LNCaP clone FGC (cell line): ENCODE measurements around the gene CACNA1D.

ENCODE experiments used
- DNase-seq: peaks from one replicate; pipeline ENCODE4 v3.0.0-alpha.2; 2011; ENCODE audit warnings: low read depth
- H3K4me3 ChIP-seq: 2 replicates; pipeline ENCODE4 v1.5.1; 2011; ENCODE audit warnings: mild to moderate bottlenecking, low read depth, low read length, control low read depth
- TF ChIP-seq, protein P1 (sequence below): IDR thresholded peaks from 2 replicates; pipeline ENCODE4 v1.5.1; 2012; ENCODE audit warnings: mild to moderate bottlenecking; ENCODE audit not compliant: control insufficient read depth, insufficient read depth; ENCODE audit errors: extremely low read depth

The CACNA1D gene

DNA sequence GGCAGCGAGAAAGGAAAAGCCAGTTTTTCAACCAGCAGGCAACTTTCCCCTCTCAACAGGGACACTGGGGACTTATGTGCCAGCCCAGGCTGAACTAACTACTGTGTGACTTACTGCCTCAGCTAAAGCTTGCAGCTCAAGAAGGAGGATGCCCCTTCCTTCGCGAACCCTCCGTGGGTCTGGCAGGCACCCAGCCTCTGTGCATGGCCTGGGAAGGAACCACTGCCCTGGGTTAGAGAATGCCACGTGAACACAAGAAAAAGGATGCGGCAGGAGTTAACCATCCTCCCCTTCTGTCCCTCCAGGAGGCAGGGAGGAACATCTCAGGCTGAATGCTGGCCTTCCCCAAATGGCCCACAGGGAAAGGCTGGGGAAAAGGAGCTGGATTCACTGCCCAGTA lies 322.8 kb downstream of the CACNA1D start:
- TF ChIP-seq, protein P1, sequence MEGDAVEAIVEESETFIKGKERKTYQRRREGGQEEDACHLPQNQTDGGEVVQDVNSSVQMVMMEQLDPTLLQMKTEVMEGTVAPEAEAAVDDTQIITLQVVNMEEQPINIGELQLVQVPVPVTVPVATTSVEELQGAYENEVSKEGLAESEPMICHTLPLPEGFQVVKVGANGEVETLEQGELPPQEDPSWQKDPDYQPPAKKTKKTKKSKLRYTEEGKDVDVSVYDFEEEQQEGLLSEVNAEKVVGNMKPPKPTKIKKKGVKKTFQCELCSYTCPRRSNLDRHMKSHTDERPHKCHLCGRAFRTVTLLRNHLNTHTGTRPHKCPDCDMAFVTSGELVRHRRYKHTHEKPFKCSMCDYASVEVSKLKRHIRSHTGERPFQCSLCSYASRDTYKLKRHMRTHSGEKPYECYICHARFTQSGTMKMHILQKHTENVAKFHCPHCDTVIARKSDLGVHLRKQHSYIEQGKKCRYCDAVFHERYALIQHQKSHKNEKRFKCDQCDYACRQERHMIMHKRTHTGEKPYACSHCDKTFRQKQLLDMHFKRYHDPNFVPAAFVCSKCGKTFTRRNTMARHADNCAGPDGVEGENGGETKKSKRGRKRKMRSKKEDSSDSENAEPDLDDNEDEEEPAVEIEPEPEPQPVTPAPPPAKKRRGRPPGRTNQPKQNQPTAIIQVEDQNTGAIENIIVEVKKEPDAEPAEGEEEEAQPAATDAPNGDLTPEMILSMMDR = no peak
- H3K4me3 ChIP-seq = no peak overlapping the region
- DNase-seq = no peak

DNA sequence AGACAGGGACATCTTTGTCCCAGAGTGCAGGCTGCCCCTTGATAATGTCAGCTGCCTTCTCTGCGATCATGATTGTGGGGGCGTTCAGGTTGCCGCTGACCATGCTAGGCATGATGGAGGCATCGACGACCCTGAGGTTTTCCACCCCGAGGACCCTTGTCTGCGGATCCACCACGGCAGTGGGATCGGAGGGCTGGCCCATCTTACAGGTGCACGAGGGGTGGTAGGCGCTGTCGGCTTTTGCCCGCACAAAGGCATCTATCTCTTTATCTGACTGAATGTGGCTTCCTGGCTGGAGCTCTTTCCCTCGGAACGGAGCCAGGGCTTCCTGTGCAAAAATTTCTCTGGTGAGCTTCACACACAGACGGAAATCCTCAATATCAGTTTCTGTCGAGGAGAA lies 323.4 kb downstream of the CACNA1D start:
- no peak for DNase-seq
- H3K4me3 ChIP-seq = no peak overlapping the region
- TF ChIP-seq, protein P1 = no peak

DNA sequence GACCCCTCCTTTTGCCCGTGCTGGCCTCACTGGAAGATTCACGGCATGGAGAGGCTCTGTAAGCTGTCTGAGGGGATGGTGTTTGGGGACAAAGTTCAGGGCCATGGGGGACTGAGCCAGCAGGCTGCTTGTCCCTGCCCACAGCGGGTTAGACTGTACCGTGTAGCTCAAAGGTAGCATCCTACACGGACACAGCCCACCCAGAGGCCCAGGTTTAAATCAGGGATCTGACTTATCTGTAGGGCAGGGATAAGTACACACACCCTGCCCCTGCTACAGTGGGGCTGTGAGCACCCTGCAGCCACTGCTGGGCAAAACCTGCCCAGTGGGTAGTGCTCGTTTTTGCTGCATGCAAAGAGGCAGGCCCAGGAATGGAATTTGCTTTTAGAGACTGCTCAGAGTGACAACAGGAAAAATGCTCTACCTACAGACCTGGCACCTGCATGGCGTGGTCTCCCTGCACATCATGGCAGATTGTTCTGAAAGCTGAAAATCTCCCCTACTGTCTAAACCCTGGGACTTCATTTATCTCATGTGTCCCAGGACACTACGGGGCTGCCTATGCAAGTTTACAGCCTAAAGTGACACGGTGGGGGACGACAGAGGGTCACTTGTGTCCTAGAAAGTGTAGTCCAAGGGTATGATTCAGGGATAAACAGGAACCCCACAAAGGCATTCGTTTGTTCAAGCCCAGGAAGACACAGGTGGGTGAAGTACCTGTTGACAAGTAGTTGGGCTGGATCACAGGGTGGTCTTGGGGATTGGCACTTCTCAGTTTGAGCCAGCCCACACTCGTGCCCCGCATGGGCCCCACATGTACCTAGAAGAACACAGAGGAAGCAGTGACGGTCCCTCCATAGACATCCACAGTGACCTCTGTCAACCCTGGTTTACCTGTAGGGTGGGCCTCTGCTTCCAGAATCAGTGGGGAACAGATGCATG lies 324.1 kb downstream of the CACNA1D start:
- no peak overlapping the region for H3K4me3 ChIP-seq
- TF ChIP-seq, protein P1 = no peak
- DNase-seq = no peak

DNA sequence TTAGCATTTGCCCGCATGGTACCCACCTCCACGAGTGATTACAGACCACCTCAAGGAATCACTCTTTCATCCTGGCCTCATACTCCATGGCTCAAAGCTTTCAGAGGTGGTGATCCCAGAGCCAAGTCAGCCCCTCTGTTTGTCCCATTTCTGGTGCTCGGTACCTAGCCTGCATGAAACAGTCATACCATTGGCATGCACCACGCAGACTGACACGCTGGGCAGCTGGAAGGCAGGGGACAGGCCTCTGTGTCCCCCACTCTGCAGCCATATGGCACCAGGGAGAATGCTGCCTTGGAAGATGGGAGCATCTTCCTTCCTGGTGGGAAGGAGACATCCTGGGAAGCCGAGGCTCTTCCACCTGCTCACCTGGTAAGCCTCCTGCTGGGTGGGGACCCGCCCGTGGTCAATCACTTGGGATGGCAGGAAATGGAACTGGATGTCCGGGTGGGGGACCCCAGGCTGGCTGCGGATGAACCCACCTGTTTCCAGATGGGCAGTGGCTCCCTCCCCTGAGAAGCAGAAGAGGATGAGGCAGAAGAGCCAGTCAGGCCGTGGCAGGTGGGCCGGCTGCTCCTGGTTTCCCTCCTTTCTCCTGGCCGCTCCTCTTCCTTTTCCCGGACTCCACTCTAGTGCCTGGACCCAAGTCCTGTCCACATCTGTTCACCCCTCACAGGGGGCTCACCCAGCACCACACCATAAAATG lies 324.9 kb downstream of the CACNA1D start:
- no peak overlapping the region for H3K4me3 ChIP-seq
- TF ChIP-seq, protein P1 = no peak
- DNase-seq = no peak

DNA sequence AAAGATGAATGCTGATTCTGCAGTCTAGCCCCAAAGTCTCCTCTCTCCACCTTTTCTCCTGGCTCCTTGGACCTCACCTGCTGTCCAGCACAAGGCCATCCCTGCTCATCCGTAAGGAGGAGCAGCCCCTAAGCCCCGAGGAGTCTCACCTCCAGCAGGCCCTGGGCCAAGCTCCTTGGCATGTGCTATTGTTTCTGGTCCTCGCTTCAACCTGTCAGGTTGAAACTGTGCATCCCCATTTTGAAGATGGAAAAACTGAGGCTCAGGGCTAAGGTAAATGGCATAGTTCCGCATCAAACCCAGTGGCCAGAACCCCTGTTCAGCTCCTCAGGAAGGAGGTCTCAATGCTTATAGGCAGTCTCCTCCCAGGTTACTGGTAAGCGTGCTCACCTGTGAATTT lies 325.7 kb downstream of the CACNA1D start:
- no peak for DNase-seq
- no peak overlapping the region for H3K4me3 ChIP-seq
- TF ChIP-seq, protein P1 = no peak

DNA sequence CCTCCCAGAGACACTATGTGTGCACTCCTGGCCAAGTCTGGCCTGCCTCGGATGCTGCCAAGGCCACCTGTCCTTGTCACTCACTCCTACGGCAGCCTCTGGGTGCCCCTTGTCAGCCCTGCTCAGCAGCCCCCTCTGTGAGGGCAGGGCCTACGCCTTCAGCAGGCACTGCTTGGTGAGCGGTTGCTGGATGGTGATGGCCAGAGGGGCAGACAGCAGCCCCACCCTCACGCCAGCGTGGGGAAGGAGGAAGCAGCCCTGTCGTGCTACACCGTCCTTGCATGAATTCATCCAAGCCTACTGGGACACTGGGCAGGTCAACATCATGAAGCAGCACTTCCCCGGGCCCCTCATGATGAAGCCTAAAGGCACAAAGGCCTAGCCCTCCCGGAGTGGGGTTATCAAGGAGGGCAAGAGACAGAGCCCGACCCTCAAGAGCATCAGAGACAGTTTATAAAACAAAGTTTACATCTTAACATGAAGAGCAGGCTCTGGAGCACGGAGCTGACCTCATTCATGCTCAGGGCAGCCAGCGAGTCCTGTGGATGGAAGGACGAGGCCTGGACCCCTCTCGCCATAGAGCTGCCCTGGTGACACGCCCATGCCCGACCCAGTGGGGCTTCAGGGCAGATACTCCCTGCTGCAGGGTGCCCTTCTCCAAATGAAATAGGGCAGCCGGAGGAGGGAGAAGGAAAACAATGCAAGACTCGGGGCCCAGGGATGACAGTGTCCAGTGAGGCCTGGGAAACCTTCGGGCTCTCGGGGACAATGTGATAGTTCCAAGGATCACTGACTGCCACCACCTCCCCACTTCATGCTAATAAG lies 326.6 kb downstream of the CACNA1D start:
- DNase-seq = no peak
- no peak overlapping the region for H3K4me3 ChIP-seq
- TF ChIP-seq, protein P1 = no peak
